ENCODE data around the gene SLC25A33.
"Not testable (repeated sequence)": the region's sequence is repeated elsewhere in the genome, so short reads cannot be mapped to it uniquely, and the experiment has no call there.

Gene SLC25A33

DNA sequence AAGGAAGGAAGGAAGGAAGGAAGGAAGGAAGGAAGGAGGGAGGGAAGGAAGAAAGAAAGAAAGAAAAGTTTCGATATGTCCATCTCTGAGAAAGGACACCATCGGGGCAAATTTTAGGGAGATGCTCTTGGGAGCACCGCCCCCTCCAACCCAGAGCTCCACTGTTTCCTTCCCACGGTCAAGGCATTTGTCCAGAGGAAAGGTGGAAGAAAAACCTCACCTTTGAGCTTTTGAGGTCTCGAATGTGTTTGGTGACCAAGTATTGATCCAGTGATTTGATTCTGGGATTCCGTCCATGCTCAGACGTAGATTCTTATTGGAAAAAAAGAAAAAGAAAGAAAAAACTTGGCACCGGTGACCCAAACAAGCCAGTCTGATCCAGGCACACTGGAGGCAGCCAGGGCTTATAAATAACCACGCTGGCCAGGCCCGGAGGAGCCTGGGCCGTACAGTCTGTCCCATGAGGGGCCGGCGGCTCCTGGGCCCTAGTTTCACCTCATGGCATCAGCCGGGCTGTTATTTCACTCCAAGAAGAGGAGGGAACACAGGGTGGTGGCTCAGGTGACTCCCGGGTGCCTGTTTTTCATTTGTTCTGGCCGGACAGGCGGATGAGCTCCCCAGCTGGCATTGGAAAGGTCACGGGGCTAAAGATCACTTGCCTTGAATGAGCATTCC is 36.1 kb upstream of the SLC25A33 start:
- no peak for DNase-seq (ENCODE audit: low spot score)
- TF ChIP-seq, protein P1, sequence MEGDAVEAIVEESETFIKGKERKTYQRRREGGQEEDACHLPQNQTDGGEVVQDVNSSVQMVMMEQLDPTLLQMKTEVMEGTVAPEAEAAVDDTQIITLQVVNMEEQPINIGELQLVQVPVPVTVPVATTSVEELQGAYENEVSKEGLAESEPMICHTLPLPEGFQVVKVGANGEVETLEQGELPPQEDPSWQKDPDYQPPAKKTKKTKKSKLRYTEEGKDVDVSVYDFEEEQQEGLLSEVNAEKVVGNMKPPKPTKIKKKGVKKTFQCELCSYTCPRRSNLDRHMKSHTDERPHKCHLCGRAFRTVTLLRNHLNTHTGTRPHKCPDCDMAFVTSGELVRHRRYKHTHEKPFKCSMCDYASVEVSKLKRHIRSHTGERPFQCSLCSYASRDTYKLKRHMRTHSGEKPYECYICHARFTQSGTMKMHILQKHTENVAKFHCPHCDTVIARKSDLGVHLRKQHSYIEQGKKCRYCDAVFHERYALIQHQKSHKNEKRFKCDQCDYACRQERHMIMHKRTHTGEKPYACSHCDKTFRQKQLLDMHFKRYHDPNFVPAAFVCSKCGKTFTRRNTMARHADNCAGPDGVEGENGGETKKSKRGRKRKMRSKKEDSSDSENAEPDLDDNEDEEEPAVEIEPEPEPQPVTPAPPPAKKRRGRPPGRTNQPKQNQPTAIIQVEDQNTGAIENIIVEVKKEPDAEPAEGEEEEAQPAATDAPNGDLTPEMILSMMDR (IDR thresholded peaks at IDR 0.05; ENCODE audit: extremely low read depth, missing control alignments), result no peak

DNA sequence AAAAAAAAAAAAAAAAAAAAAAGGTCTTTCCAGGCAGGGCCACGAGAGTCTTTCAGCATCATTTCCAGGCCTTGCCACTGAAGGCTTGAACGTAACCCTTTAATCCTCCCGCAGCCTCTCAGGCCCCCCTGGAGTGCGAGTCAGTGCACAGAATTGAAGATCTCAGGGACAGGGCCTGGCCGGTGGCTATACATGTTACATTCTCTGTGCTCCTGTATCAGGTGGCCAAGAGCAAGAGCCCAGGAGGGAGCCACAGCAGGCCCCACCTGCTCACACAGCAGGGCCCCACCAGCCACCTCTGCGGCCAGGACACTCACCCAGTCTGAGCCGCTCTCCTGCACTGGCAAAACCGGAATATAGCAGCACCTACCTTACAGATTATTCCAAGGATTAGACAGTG is 34.1 kb upstream of the SLC25A33 start:
- DNase-seq (ENCODE audit: low spot score), result no peak
- TF ChIP-seq, protein P1 (IDR thresholded peaks at IDR 0.05; ENCODE audit: extremely low read depth, missing control alignments), result no peak

DNA sequence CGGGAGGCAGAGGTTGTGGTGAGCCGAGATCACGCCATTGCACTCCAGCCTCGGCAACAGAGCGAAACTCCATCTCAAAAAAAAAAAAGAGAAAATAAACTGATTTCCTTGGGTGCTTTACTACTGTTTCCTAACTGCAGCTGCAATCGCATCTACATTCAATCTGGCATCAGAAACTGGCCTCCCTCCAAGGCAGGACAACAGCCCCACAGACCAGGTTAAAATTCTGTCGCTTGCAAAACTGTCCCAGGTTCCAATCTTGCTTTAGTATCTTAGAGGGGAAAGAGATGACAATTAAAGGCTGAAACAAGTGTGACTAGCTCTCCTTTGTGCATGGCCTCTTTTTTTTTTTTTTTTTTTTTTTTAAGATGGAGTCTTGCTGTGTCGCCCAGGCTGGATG is 32.4 kb upstream of the SLC25A33 start:
- DNase-seq (ENCODE audit: low spot score), result no peak
- TF ChIP-seq, protein P1 (IDR thresholded peaks at IDR 0.05; ENCODE audit: extremely low read depth, missing control alignments), result no peak

DNA sequence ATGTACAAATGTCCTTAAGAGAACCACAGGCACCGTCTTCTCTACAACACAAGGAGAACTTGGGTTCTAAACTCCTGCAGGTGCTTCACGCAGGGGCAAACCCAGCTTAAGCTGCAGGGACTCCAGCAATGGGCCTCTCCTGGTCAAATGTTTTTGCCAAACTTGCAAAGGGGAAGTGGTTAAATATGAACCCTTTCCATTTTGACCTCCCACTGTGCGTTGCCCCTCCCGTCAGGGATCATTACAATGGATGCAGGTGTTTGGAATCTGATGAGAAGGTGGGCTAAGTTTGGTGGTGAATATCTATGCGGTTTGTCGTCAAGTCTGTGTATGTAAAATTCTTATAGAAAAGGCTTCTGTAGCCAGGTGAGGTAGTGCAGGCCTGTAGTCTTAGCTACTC is 29.1 kb upstream of the SLC25A33 start:
- TF ChIP-seq, protein P1 (IDR thresholded peaks at IDR 0.05; ENCODE audit: extremely low read depth, missing control alignments), result no peak
- no peak for DNase-seq (ENCODE audit: low spot score)

DNA sequence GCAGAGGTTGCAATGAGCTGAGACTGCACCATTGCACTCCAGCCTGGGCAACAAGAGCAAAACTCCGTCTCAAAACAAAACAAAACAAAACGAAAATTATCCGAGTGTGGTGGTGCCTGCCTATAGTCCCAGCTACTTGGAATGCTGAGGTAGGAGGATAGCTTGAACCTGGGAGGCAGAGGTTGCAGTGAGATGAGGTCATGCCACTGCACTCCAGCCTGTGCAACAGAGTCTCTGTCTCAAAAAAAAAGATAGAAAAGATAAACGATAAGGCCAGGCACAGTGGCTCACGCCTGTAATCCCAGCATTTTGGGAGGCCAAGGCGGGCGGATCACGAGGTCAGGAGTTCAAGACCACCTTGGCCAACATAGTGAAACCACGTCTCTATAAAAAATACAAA is 23.7 kb upstream of the SLC25A33 start:
- DNase-seq (ENCODE audit: low spot score), result not testable (repeated sequence)

DNA sequence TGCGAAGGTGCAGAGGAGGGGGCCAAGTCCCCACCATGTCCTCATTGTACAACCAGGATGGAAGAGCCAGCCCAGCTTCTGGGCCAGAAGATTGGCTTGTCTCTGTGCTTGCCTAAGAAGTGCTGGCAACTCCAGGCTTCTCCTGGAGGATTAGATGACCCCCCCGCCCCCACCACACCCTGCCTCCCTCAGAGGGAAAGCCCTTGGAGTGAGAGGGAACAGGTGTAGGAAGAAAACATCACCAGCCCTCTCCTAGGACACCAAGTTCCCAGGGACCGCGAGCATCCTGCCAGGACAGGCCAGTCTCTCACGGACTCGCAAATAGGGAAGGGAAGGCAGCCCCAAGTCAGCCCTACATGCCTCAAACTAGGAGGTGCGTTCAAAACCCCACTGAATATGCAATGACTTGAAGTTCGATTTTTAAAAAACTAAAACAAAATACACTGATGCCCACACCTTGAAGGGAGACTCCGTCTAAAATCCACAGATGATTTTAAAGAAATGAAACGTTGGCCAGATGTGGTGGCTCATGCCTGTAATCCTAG is 20.7 kb upstream of the SLC25A33 start:
- DNase-seq (ENCODE audit: low spot score), result no peak
- TF ChIP-seq, protein P1 (IDR thresholded peaks at IDR 0.05; ENCODE audit: extremely low read depth, missing control alignments), result no peak

DNA sequence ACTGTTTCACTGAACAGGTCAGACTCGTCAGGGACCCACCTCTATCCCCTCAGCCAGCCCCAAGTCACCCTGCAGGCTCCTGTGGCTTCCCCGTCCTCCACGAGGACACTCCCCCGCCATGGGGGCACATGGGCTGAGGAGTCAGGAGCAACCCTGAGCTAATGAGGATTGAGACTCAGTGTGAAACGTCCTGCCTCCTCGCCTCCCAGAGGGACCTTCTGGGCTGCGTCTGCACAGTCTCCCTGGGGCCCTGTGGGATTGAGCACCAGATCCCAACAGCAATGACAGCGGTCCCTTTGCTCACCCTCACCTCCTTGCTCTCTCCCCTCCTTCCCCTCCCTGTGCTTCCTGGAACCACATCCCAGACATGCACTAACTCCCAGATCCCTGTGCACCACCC is 18.9 kb upstream of the SLC25A33 start:
- TF ChIP-seq, protein P1 (IDR thresholded peaks at IDR 0.05; ENCODE audit: extremely low read depth, missing control alignments), result no peak
- DNase-seq (ENCODE audit: low spot score), result no peak

DNA sequence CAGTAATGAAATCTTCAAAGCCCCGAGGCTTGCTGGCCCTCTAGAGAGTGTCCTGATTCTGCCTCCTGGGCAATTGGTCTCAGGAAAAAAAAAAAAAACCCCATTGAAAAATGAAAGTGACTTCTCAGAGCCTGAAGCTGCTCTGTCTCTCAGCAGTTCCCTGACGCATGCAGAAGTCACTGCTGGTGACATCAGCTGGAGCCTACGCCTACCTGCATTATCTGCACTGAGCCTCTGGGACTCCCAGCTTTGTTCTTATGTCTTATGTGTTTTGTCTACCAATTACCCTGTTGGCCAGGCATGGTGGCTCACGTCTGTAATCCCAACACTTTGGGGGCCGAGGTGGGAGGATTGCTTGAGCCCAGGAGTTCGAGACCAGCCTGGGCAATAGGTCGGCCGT is 10.1 kb upstream of the SLC25A33 start:
- peak; percentile 36 for DNase-seq (ENCODE audit: low spot score)
- TF ChIP-seq, protein P1 (IDR thresholded peaks at IDR 0.05; ENCODE audit: extremely low read depth, missing control alignments), result no peak

Measured in GM20000 (cell line).